ENCODE data around the gene ACHE. TPM values are rescaled to one million over a fixed set of nuclear protein-coding genes. Genes with fewer than 3 reads are reported as not detected.

ACHE gene
- total RNA-seq, 1 donor from 2014 or later: not detected

DNA sequence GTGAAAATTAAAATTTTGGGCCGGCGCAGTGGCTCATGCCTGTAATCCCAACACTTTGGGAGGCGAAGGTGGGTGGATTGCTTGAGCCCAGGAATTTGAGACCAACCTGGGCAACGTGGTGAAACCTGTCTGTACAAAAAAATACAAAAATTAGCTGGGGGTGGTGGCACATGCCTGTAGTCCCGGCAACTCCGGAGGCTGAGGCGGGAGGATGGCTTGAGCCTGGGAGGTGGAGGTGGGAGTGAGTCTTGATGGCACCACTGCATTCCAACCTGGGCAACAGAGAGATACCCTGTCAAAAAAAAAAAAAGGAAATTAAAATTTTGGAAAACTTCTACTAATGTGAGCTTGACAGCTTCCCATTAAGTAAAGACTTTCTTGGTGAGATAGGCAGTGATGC, 17.7 kb downstream of the ACHE start:
- peak overlapping the region; percentile 48 for H3K4me3 Mint-ChIP-seq
- peaks cover 76% of the 10 kb centered on the region for H4K20me1 ChIP-seq (ENCODE audit: low read depth)

DNA sequence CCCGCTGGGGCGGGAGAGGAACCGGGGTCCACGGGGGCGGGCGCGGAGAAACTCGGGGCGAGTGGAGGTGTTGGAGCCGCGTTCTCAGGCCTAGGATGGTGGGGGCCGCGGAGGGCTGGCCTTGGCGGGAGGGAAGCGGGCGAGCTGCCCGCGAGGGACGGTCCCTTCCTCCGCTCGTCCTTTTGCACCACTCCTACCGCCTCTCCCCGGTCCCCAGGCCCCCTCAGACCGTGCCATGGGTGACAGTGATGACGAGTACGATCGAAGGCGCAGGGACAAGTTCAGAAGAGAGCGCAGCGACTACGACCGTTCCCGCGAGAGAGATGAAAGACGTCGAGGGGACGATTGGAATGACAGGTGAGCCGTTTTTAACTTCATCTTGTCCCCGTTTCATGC, 20.3 kb downstream of the ACHE start:
- Mint-ChIP-seq H3K27me3 (ENCODE audit: insufficient read depth, low read depth) (peaks cover 5% of the 10 kb centered on the region), H3K27ac (peak overlapping the region; percentile 91), H3K4me1 (peaks cover 46% of the 10 kb centered on the region), H3K36me3 (peaks cover 32% of the 10 kb centered on the region), H3K9me3 (no peaks in the 10 kb centered on the region), H3K4me3 (peak overlapping the region; percentile 99)
- Histone ChIP-seq H3F3A (ENCODE audit: low read depth) (peaks cover 50% of the 10 kb centered on the region), H3K9me3 (ENCODE audit: low read depth) (no peaks in the 10 kb centered on the region), H3K27ac (peak overlapping the region; percentile 95), H3K36me3 (peaks cover 7% of the 10 kb centered on the region), H3K4me2 (peak overlapping the region; percentile 93), H3K4me3 (peak overlapping the region; percentile 91), H3K4me1 (peaks cover 30% of the 10 kb centered on the region), H2AFZ (replicated peaks) (no peak overlapping the region), H3K79me2 (ENCODE audit: low read depth) (peaks cover 54% of the 10 kb centered on the region), H3K9ac (peak overlapping the region; percentile 96), H4K20me1 (ENCODE audit: low read depth) (peaks cover 52% of the 10 kb centered on the region), H3K27me3 (no peaks in the 10 kb centered on the region)
- DNase-seq (ENCODE audit: low spot score): peak; percentile 47
- TF ChIP-seq, protein P1, sequence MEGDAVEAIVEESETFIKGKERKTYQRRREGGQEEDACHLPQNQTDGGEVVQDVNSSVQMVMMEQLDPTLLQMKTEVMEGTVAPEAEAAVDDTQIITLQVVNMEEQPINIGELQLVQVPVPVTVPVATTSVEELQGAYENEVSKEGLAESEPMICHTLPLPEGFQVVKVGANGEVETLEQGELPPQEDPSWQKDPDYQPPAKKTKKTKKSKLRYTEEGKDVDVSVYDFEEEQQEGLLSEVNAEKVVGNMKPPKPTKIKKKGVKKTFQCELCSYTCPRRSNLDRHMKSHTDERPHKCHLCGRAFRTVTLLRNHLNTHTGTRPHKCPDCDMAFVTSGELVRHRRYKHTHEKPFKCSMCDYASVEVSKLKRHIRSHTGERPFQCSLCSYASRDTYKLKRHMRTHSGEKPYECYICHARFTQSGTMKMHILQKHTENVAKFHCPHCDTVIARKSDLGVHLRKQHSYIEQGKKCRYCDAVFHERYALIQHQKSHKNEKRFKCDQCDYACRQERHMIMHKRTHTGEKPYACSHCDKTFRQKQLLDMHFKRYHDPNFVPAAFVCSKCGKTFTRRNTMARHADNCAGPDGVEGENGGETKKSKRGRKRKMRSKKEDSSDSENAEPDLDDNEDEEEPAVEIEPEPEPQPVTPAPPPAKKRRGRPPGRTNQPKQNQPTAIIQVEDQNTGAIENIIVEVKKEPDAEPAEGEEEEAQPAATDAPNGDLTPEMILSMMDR (IDR thresholded peaks at IDR 0.05): no peak
- TF ChIP-seq EZH2phosphoT487 (IDR thresholded peaks at IDR 0.05) (no peak), EZH2 (IDR thresholded peaks at IDR 0.05) (no peak)

More for the DNA sequence above, 17.7 kb downstream of the ACHE start:
- Histone ChIP-seq H3K27me3 (no peaks in the 10 kb centered on the region), H3K4me3 (no peak overlapping the region), H3K9me3 (ENCODE audit: low read depth) (no peaks in the 10 kb centered on the region), H3K4me1 (peaks cover 30% of the 10 kb centered on the region), H2AFZ (replicated peaks) (no peak overlapping the region), H3K4me2 (peak overlapping the region; percentile 93), H3K9ac (no peak overlapping the region), H3F3A (ENCODE audit: low read depth) (peaks cover 55% of the 10 kb centered on the region), H3K27ac (no peak overlapping the region), H3K36me3 (peaks cover 8% of the 10 kb centered on the region), H3K79me2 (ENCODE audit: low read depth) (peaks cover 79% of the 10 kb centered on the region)
- no peak overlapping the region for H3K27ac Mint-ChIP-seq
- H3K36me3 Mint-ChIP-seq: peaks cover 42% of the 10 kb centered on the region
- H3K4me1 Mint-ChIP-seq: peaks cover 49% of the 10 kb centered on the region
- H3K9me3 Mint-ChIP-seq: no peaks in the 10 kb centered on the region
- TF ChIP-seq, protein P1 (IDR thresholded peaks at IDR 0.05): no peak
- TF ChIP-seq EZH2 (IDR thresholded peaks at IDR 0.05) (no peak), EZH2phosphoT487 (IDR thresholded peaks at IDR 0.05) (no peak)
- H3K27me3 Mint-ChIP-seq (ENCODE audit: insufficient read depth, low read depth): peaks cover 7% of the 10 kb centered on the region
- DNase-seq (ENCODE audit: low spot score): no peak

DNA sequence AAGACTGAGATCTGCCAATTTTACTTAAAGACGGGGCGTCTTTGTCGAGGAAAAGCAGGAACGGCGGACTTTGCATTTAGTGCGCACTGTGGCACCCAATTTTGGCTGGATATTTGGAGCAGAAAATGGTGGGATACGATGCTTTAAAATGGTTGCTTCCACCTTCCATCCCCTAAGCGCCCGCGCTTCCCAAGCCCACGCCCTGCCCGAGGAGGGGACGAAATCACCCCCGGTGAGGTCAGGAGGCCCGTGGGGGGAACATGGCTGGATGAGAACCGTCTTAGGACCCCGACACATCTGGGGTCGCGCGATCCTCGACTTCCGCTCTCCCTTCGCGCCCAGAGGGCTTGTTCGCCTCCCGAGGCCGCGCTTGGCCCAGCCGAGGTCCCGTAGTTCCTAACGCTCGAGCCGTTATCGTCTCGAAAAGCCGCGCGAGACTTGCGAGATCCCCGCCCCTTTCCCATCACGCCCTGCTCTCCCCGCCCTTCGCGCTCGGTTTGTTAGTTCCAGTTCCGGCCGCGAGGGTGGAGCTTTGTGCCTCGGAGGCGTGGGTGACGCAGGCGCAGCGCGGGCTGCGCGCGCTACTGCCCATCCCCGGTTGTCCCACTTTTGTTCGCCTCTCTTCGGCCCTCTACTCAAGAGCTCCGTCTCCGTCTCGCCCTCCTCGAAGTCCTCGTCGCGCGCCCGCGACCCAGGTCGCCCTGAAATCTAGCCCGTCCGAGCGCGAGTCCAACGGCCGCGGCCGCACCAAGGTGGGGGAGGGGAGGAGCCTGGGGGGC, 20.9 kb downstream of the ACHE start, which contains the start of gene SRRT:
TSS of gene SRRT (plus strand) at position 527 of the 779 bp plus-strand sequence. CDS start 488 bp downstream, outside the sequence.
- H3K36me3 ChIP-seq: peaks cover 7% of the 10 kb centered on the region
- H3K9ac ChIP-seq: peak within 1 kb of the TSS; percentile 96
- peaks cover 28% of the 10 kb centered on the region for H3K36me3 Mint-ChIP-seq
- peak within 1 kb of the TSS; percentile 99 for H3K27ac Mint-ChIP-seq
- H3K27ac ChIP-seq: peak within 1 kb of the TSS; percentile 95
- H4K20me1 ChIP-seq (ENCODE audit: low read depth): peaks cover 46% of the 10 kb centered on the region
- peak; percentile 100 for DNase-seq (ENCODE audit: low spot score)
- H3K27me3 Mint-ChIP-seq (ENCODE audit: insufficient read depth, low read depth): peaks cover 2% of the 10 kb centered on the region
- peak within 1 kb of the TSS; percentile 91 for H3K4me3 ChIP-seq
- H3K4me1 Mint-ChIP-seq: peaks cover 43% of the 10 kb centered on the region
- H3K9me3 ChIP-seq (ENCODE audit: low read depth): no peaks in the 10 kb centered on the region
- peaks cover 29% of the 10 kb centered on the region for H3K4me1 ChIP-seq
- H3K4me2 ChIP-seq: peak within 1 kb of the TSS; percentile 93
- H3K79me2 ChIP-seq (ENCODE audit: low read depth): peaks cover 48% of the 10 kb centered on the region
- H3F3A ChIP-seq (ENCODE audit: low read depth): peaks cover 49% of the 10 kb centered on the region
- H3K27me3 ChIP-seq: no peaks in the 10 kb centered on the region
- TF ChIP-seq EZH2phosphoT487 (IDR thresholded peaks at IDR 0.05): no peak
- TF ChIP-seq, protein P1 (IDR thresholded peaks at IDR 0.05): peak; percentile 40
- H2AFZ ChIP-seq (replicated peaks): peak within 1 kb of the TSS; percentile 27
- H3K9me3 Mint-ChIP-seq: no peaks in the 10 kb centered on the region
- H3K4me3 Mint-ChIP-seq: peak within 1 kb of the TSS; percentile 99
